K562 (cell line): ENCODE measurements around the gene RPH3AL. TPM values are rescaled to one million over a fixed set of nuclear protein-coding genes. Genes with fewer than 3 reads are reported as not detected.

Experiments used
- ATAC-seq: fragments of 200-7000 bp; cut with Tn5 transposase; 3 replicates; pipeline ENCODE4 v1.9.1; 2020; ENCODE audit warnings: moderate library complexity
- BruUV-seq: library from RNA; stranded (reverse); fragments of 400-500 nt; replicated peaks from 2 replicates; lab custom pipeline; 2021; lab: Mats Ljungman, UMichigan
- CTCF ChIA-PET: fragments of 300-600 bp; formaldehyde crosslinking; extraction: SDS; loops from one replicate; lab custom pipeline; 2021; ENCODE audit warnings: low intra/inter-chr PET ratio; lab: Yijun Ruan, JAX
- POLR2A ChIA-PET: fragments of 300-600, 350-650 bp; sonication (Branson Sonifier 250); formaldehyde crosslinking; extraction: SDS; loops from one replicate; lab custom pipeline; 2021; ENCODE audit warnings: antibody characterized with exemption, inconsistent platforms; lab: Yijun Ruan, JAX
- DNase-seq, 4 experiments: peaks; one replicate each; pipeline versions ENCODE4 v3.0.0 to v3.0.0-alpha.2; 2011 to 2018; ENCODE audit warnings: low spot score in 3 of 4, mixed read lengths in 3 of 4; ENCODE audit errors: extremely low read depth in 1 of 4
- FAIRE-seq: peaks from 2 replicates; lab custom pipeline; 2011; peaks lifted over from hg19 to GRCh38; lab: Jason Lieb, UNC
- H2AFZ ChIP-seq: 2 replicates; pipeline ENCODE4 v1.6.0; 2011; ENCODE audit warnings: low read depth, low read length, control low read depth, inconsistent platforms
- H3K27ac ChIP-seq: fragments of 200-600 bp; 3 replicates; pipeline ENCODE4 v1.8.0; 2011; ENCODE audit warnings: low read depth, mild to moderate bottlenecking, control low read depth, inconsistent platforms, low read length, moderate library complexity, mixed read lengths; ENCODE audit errors: extremely low read depth
- H3K27me3 ChIP-seq, 2 experiments: fragments of 300-600 bp in 1 of 2; 2 replicates in 1 of 2; 3 replicates in 1 of 2; pipeline versions ENCODE4 v1.6.0 to v1.8.0; 2011; ENCODE audit warnings: inconsistent platforms in 2 of 2, low read length in 2 of 2, mild to moderate bottlenecking in 1 of 2, mixed read lengths in 1 of 2, moderate library complexity in 1 of 2; ENCODE audit not compliant: control insufficient read depth in 2 of 2, insufficient read depth in 2 of 2
- H3K36me3 ChIP-seq: fragments of 300-600 bp; 3 replicates; pipeline ENCODE4 v1.8.0; 2011; ENCODE audit warnings: mild to moderate bottlenecking, low read length, inconsistent platforms; ENCODE audit not compliant: control insufficient read depth, insufficient read depth
- H3K4me1 ChIP-seq, 2 experiments: fragments of 200-600 bp in 1 of 2; replicated peaks in 1 of 2; 2 replicates in 1 of 2; 3 replicates in 1 of 2; pipeline versions ENCODE4 v1.5.1 to v1.8.0; 2011; ENCODE audit warnings: inconsistent platforms in 2 of 2, low read length in 2 of 2, mild to moderate bottlenecking in 1 of 2, mixed read lengths in 1 of 2, moderate library complexity in 1 of 2; ENCODE audit not compliant: control insufficient read depth in 2 of 2, insufficient read depth in 2 of 2
- H3K4me2 ChIP-seq: 2 replicates; pipeline ENCODE4 v1.6.1; 2011; ENCODE audit warnings: low read length, control low read depth, inconsistent platforms, mixed read lengths; ENCODE audit not compliant: insufficient read depth
- H3K4me3 ChIP-seq: fragments of 200-600 bp; sonication (generic), shearing (Covaris generic); 2 replicates; pipeline ENCODE4 v1.5.1; 2016; ENCODE audit warnings: control low read depth, inconsistent platforms
- H3K79me2 ChIP-seq: fragments of 200-600 bp; 3 replicates; pipeline ENCODE4 v1.8.0; 2011; ENCODE audit warnings: low read length, inconsistent platforms; ENCODE audit not compliant: control insufficient read depth, insufficient read depth
- H3K9ac ChIP-seq, 2 experiments: 2 replicates each; pipeline versions ENCODE4 v1.6.0 to v1.6.1; 2011; ENCODE audit warnings: low read depth in 2 of 2, low read length in 2 of 2, control low read depth in 1 of 2, inconsistent platforms in 1 of 2, mild to moderate bottlenecking in 1 of 2, mixed read lengths in 1 of 2; ENCODE audit not compliant: insufficient read depth in 1 of 2
- H3K9me1 ChIP-seq: one replicate; pipeline ENCODE4 v1.6.0; 2011; ENCODE audit warnings: inconsistent platforms, mild to moderate bottlenecking, low read length, moderate library complexity; ENCODE audit not compliant: control insufficient read depth, insufficient read depth
- H3K9me3 ChIP-seq: replicated peaks from 2 replicates; pipeline ENCODE4 v1.5.1; 2011; ENCODE audit warnings: low read depth, low read length, inconsistent platforms; ENCODE audit not compliant: control insufficient read depth, insufficient read depth
- H4K20me1 ChIP-seq: replicated peaks from 2 replicates; pipeline ENCODE4 v1.6.1; 2011; ENCODE audit warnings: low read length, inconsistent platforms, mixed read lengths; ENCODE audit not compliant: control insufficient read depth, insufficient read depth
- ASH1L ChIP-seq: fragments of 450-650 bp; IDR thresholded peaks from 2 replicates; pipeline ENCODE4 v1.6.1; 2018; ENCODE audit warnings: borderline replicate concordance, mild to moderate bottlenecking, low read depth; ENCODE audit not compliant: partially characterized antibody
- EP400 ChIP-seq: fragments of 450-650 bp; IDR thresholded peaks from 2 replicates; pipeline ENCODE4 v1.6.1; 2017; ENCODE audit warnings: antibody characterized with exemption, mild to moderate bottlenecking, moderate library complexity
- FOXA3 ChIP-seq, 2 experiments: fragments of 450-650 bp in 1 of 2; sonication (generic) in 1 of 2; formaldehyde crosslinking; IDR thresholded peaks in 1 of 2; conservative IDR thresholded peaks in 1 of 2; 2 replicates each; pipeline versions ENCODE4 v1.4.0 to v1.8.0; 2020 to 2022; ENCODE audit warnings: mild to moderate bottlenecking in 2 of 2, missing genetic modification reagents in 1 of 2
- NBN ChIP-seq: fragments of 450-650 bp; IDR thresholded peaks from 2 replicates; pipeline ENCODE4 v1.6.1; 2016; ENCODE audit warnings: low read depth, mild to moderate bottlenecking
- PCBP2 ChIP-seq: fragments of 200-400 bp; formaldehyde crosslinking; IDR thresholded peaks from 2 replicates; pipeline ENCODE4 v1.6.1; 2018; ENCODE audit warnings: low read length, low read depth, mild to moderate bottlenecking, moderate library complexity; ENCODE audit not compliant: poor library complexity, severe bottlenecking
- PURB ChIP-seq: sonication (generic); formaldehyde crosslinking; IDR thresholded peaks from 2 replicates; pipeline ENCODE4 v1.9.0; 2021; ENCODE audit warnings: low read depth, mild to moderate bottlenecking, missing genetic modification reagents
- RFX1 ChIP-seq: fragments of 450-650 bp; IDR thresholded peaks from 2 replicates; pipeline ENCODE4 v1.6.1; 2016; ENCODE audit warnings: mild to moderate bottlenecking, moderate library complexity
- SNIP1 ChIP-seq: fragments of 450-650 bp; IDR thresholded peaks from 2 replicates; pipeline ENCODE4 v1.7.1; 2017; ENCODE audit warnings: low read depth, mild to moderate bottlenecking
- TAF1 ChIP-seq: IDR thresholded peaks from 2 replicates; pipeline ENCODE4 v1.6.1; 2011; ENCODE audit warnings: mild to moderate bottlenecking, low read length, moderate library complexity; ENCODE audit not compliant: insufficient read depth, control insufficient read depth, severe bottlenecking; ENCODE audit errors: extremely low read depth
- ZEB2 ChIP-seq: fragments of 450-650 bp; IDR thresholded peaks from 2 replicates; pipeline ENCODE4 v1.6.1; 2016
- WGBS: fragments of 100-300 bp; shearing (Covaris generic); methylation state at CpG from one replicate; pipeline ENCODE4 v1.1.6; 2016; ENCODE audit warnings: low coverage, mixed read lengths; ENCODE audit not compliant: insufficient coverage; ENCODE audit errors: missing lambda C conversion rate; 5-methylcytosine and 5-hydroxymethylcytosine counted together
- in situ Hi-C: fragments of 300-500 bp; cut with MboI; formaldehyde crosslinking; loops from 4 replicates; pipeline ENCODE4 v1.15.0; 2018; ENCODE audit warnings: inconsistent platforms, mixed read lengths
- intact Hi-C: fragments of 100-400 bp; cut with micrococcal nuclease; formaldehyde crosslinking; loops from 2 replicates; pipeline ENCODE4 v1.14.2; 2022
- polyA plus RNA-seq, 8 experiments: library from polyadenylated mRNA; depleted of rRNA in 4 of 8; stranded (reverse) in 5 of 8; unstranded in 3 of 8; fragments of >200 nt; fragmentation: Nextera tagmentation in 2 of 8; fragmentation: Illumina TruSeq in 1 of 8; extraction: Ambion mirVana in 2 of 8; extraction: Trizol in 1 of 8; gene quantifications; 2 replicates each; pipeline versions ENCODE4 v1.2.1 to v1.2.3, GENCODE V29; 2011 to 2014; ENCODE audit warnings: inconsistent platforms in 1 of 8, missing spikeins in 1 of 8
- total RNA-seq, 7 experiments: library from RNA; depleted of rRNA in 6 of 7; stranded (reverse); fragments of >200 nt in 6 of 7; fragmentation: Illumina TruSeq in 2 of 7; extraction: Trizol in 2 of 7; gene quantifications; 2 replicates each; pipeline versions ENCODE4 v1.2.1 to v1.2.3, GENCODE V29; 2011 to 2021; ENCODE audit warnings: low replicate concordance in 1 of 7
- TF ChIP-seq, protein P1 (sequence below): fragments of 450-650 bp; formaldehyde crosslinking; IDR thresholded peaks from 2 replicates; pipeline ENCODE4 v1.4.0; 2020; ENCODE audit warnings: mild to moderate bottlenecking, mixed read lengths
- TF ChIP-seq, protein P2 (sequence below), 2 experiments: fragments of 450-650 bp; formaldehyde crosslinking in 1 of 2; IDR thresholded peaks; 2 replicates each; pipeline versions ENCODE4 v1.4.0 to v1.6.1; 2014 to 2020; ENCODE audit warnings: mild to moderate bottlenecking in 2 of 2, borderline replicate concordance in 1 of 2, low read depth in 1 of 2

The RPH3AL gene
- total and polyA plus RNA-seq, 9 of the 15 experiments (the other 6 are each of a cell fraction or from before 2014, with no cell fraction given), result 0.18 to 1.7 (median 0.39) TPM

DNA sequence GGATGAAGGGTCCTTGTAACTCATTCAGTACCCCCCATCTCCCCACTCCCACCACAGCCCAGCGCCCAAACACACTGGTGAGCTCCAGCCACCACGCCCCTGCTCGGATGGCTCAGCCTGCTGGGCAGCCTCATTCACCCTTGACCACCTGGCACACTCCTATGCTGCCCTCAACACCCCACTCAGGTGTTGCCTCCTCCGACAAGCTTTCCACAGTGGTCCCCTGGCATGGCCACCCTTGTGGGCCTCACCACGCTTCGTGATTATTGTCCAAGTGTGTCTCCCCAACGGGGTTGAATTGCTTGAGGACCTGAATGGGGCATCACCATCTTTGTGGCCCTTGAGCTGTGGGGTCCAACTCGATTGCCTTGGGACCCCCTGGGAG, 159.2 kb downstream of the RPH3AL start:
- intact Hi-C loops (no loop called here), in situ Hi-C loops (no loop called here)
- no peak overlapping the region for H3K4me3 ChIP-seq
- no peak overlapping the region for H3K9ac ChIP-seq
- H3K36me3 ChIP-seq, result no peaks in the 10 kb centered on the region
- no TSS peak for BruUV-seq
- WGBS, result 0% methylated on average over 3 of the region's 8 CpGs
- no peaks in the 10 kb centered on the region for H3K9me1 ChIP-seq
- ATAC-seq, result no peak
- H2AFZ ChIP-seq, result no peak overlapping the region
- CTCF ChIA-PET, result no interaction called here
- no peak for DNase-seq
- POLR2A ChIA-PET, result no interaction called here
- no peaks in the 10 kb centered on the region for H3K79me2 ChIP-seq
- no peaks in the 10 kb centered on the region for H3K4me1 ChIP-seq
- H3K27ac ChIP-seq, result no peak overlapping the region
- H3K27me3 ChIP-seq, result peaks cover 0 to 13% of the 10 kb centered on the region in 2 experiments; a peak in 2 of 5 replicates
- H3K4me2 ChIP-seq, result no peak overlapping the region
- H3K9me3 ChIP-seq, result no peaks in the 10 kb centered on the region
- FAIRE-seq, result no peak
- H4K20me1 ChIP-seq, result no peaks in the 10 kb centered on the region
- TF ChIP-seq PURB (no peak), TAF1 (no peak), FOXA3 (CRISPR knock-in tag; conservative IDR thresholded peaks at IDR 0.05 in 1 of 2, IDR thresholded peaks at IDR 0.05 in 1 of 2) (no peak), PCBP2 (no peak), NBN (no peak), EP400 (no peak), SNIP1 (no peak), RFX1 (no peak), ASH1L (no peak), ZEB2 (no peak)
- TF ChIP-seq, protein P1, sequence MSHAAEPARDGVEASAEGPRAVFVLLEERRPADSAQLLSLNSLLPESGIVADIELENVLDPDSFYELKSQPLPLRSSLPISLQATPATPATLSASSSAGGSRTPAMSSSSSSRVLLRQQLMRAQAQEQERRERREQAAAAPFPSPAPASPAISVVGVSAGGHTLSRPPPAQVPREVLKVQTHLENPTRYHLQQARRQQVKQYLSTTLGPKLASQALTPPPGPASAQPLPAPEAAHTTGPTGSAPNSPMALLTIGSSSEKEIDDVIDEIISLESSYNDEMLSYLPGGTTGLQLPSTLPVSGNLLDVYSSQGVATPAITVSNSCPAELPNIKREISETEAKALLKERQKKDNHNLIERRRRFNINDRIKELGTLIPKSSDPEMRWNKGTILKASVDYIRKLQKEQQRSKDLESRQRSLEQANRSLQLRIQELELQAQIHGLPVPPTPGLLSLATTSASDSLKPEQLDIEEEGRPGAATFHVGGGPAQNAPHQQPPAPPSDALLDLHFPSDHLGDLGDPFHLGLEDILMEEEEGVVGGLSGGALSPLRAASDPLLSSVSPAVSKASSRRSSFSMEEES (CRISPR knock-in tag), result no peak
- TF ChIP-seq, protein P2, sequence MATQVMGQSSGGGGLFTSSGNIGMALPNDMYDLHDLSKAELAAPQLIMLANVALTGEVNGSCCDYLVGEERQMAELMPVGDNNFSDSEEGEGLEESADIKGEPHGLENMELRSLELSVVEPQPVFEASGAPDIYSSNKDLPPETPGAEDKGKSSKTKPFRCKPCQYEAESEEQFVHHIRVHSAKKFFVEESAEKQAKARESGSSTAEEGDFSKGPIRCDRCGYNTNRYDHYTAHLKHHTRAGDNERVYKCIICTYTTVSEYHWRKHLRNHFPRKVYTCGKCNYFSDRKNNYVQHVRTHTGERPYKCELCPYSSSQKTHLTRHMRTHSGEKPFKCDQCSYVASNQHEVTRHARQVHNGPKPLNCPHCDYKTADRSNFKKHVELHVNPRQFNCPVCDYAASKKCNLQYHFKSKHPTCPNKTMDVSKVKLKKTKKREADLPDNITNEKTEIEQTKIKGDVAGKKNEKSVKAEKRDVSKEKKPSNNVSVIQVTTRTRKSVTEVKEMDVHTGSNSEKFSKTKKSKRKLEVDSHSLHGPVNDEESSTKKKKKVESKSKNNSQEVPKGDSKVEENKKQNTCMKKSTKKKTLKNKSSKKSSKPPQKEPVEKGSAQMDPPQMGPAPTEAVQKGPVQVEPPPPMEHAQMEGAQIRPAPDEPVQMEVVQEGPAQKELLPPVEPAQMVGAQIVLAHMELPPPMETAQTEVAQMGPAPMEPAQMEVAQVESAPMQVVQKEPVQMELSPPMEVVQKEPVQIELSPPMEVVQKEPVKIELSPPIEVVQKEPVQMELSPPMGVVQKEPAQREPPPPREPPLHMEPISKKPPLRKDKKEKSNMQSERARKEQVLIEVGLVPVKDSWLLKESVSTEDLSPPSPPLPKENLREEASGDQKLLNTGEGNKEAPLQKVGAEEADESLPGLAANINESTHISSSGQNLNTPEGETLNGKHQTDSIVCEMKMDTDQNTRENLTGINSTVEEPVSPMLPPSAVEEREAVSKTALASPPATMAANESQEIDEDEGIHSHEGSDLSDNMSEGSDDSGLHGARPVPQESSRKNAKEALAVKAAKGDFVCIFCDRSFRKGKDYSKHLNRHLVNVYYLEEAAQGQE (IDR thresholded peaks at IDR 0.05; ENCODE audit: borderline replicate concordance), result no peak
- TF ChIP-seq, protein P2 (CRISPR knock-in tag; IDR thresholded peaks at IDR 0.05; ENCODE audit: low read depth), result no peak
